Peyer's patch (tissue), 4 donors: Measurements from ENCODE around the gene GLMP.

Source experiments
- CTCF ChIP-seq, 6 experiments: fragments of 450-650 bp in 4 of 6; fragments of 200-600 bp in 2 of 6; sonication (generic) in 1 of 6; IDR thresholded peaks; one replicate each; pipeline ENCODE4 v1.5.1; 2017 to 2019; ENCODE audit warnings: antibody characterized with exemption in 6 of 6, mild to moderate bottlenecking in 3 of 6, moderate library complexity in 1 of 6
- POLR2A ChIP-seq, 2 donors: fragments of 450-650 bp; IDR thresholded peaks; one replicate each; pipeline ENCODE4 v1.5.1; 2017; ENCODE audit warnings: antibody characterized with exemption in 2 of 2, mild to moderate bottlenecking in 2 of 2, moderate library complexity in 2 of 2

DNA sequence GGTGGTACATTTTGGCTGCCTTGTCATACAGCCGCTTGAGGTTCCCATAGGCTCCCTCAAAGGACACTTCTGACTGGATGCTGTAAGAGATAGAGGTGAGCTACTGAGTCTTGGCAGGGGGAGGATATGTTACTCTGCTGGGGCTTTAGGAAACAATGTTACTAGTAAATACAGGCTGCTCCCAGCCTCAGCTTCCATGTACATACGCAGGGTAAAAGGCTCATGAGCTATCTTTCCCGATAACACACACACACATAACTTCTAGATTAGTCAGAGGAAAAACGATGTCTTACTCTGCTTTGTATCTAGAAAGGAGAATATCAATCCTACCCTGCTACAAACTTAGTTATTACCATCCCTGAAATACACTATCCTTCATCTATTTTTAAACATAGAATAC lies 27.1 kb downstream of the GLMP start:
- TF ChIP-seq POLR2A (IDR thresholded peaks at IDR 0.05) (no peak), CTCF (IDR thresholded peaks at IDR 0.05) (no peak)
